Fibroblast of peridontal ligament (primary cell): ENCODE measurements around the gene TNRC18.
A peak's percentile ranks its signal among the peaks of the same experiment; 100 is the strongest.
"Not testable (repeated sequence)": the region's sequence is repeated elsewhere in the genome, so short reads cannot be mapped to it uniquely, and the experiment has no call there.

ENCODE experiments used
- DNase-seq: peaks from one replicate; pipeline ENCODE4 v3.0.0-alpha.2; 2010; ENCODE audit errors: extremely low read depth

Gene TNRC18

DNA sequence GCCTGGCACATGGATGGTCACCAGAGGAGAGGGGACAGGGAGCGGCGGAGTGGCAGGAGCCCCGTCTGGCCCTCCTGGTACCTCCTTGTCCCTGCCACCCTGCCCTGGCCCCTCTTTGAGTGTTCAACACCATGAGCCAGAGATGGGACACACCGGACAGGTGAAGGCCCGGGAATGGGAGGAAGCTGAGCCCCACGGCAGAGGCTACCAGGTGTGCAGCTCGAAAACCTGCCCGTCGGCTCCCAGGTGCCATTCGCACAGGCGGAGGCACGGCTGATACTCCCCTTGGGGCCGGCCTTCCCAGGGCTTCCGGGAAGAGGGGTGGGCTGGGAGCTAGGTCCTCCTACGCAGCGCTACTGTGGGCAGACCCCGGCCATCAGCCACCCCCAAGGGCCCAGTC is 44.1 kb downstream of the TNRC18 start:
- no peak for DNase-seq

DNA sequence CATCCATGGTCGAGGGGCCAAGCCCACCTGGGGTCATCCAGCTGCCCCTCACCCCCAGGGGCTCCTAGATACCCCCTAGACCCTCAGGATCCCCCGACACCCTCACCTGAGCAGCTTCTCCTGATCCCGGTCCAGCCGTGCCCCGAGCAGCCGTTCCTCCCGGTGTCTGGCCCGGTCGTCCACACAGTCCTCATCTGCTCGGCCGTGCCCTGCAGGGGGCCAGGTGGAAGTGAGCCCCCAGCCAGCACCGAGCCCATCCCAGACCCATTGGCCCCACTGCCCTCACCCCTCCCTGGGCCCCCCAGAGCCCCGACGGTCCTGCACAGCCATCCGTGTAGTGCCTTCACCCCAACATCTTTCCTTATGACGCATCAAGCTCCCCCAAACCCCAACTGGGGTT is 45.8 kb downstream of the TNRC18 start:
- no peak for DNase-seq

DNA sequence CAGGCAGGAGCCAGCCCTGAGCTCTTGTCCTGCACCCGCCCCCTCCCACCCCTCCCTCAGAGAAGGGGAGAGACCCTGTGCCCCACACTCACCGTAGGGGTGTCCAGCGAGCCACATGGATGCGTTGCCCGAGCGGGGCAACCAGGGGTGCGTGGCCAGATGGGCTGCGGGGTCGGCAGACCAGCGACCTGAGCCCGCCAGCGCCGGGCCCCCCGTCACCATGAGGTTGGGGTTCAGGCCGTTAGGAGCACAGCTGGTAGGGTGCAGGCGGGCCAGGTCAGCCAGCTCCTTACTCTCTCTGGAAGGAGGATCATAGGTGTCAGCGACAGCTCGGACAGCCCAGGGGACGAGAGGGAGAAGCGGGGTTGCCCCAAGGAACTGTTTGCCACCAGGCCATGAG is 46.4 kb downstream of the TNRC18 start:
- DNase-seq: no peak

DNA sequence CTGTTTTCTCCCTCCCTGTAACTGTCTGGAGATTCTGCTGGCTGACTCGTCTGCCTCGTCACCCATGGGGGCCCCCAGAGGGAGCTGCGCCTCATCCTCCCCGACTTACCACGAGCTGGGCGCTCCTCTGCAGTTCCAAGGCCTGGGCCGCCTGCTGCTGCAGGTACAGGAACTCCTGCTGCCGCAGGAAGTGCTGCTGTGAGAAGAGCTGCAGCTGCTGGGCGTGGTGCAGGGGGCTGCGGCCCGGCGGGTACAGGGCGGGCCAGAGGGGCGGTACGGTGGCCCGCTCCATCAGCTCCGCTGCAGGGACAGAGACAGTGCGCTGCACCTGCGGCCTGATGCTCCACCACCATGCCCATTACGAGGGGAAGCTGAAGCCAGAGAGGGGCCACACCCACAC is 47.7 kb downstream of the TNRC18 start:
- DNase-seq: no peak

DNA sequence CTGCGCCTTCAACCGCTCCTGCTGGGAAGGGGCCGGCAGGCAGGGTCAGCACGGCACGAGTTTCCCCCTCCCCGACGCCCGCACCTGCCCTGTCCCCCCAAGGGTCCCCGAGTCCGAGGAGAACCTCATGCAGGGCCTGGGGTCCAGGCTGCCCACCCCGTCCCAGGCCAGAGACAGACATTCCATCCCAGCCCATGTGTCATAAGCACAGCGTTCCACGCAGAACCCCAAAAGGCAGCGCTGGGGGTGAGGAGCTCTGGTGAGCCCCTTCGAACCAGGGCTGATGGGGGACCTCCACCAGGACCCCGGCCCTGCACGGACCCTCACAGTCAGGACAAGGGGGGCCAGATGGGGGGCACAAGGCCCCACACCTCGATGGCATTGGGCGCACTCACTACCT is 49.2 kb downstream of the TNRC18 start:
- no peak for DNase-seq

DNA sequence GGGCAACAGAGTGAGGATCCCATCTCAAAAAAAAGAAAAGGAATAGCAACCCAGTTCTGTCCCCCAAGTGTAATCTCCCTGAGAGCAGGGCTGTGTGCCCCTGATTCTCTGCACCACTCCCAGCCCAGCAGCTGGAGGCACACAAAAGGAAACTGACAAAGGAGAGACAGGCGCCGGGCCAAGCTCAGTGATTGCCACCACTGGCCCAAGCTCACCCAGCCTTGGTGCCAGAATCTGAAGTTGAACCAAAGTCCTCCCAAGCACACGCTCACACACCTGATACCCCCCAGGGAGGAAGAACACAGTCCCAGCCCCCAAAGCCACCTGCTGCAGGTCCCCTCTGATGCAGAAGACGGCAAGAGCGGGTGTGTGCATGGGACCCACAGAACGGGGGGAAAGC is 50.3 kb downstream of the TNRC18 start:
- DNase-seq: no peak

DNA sequence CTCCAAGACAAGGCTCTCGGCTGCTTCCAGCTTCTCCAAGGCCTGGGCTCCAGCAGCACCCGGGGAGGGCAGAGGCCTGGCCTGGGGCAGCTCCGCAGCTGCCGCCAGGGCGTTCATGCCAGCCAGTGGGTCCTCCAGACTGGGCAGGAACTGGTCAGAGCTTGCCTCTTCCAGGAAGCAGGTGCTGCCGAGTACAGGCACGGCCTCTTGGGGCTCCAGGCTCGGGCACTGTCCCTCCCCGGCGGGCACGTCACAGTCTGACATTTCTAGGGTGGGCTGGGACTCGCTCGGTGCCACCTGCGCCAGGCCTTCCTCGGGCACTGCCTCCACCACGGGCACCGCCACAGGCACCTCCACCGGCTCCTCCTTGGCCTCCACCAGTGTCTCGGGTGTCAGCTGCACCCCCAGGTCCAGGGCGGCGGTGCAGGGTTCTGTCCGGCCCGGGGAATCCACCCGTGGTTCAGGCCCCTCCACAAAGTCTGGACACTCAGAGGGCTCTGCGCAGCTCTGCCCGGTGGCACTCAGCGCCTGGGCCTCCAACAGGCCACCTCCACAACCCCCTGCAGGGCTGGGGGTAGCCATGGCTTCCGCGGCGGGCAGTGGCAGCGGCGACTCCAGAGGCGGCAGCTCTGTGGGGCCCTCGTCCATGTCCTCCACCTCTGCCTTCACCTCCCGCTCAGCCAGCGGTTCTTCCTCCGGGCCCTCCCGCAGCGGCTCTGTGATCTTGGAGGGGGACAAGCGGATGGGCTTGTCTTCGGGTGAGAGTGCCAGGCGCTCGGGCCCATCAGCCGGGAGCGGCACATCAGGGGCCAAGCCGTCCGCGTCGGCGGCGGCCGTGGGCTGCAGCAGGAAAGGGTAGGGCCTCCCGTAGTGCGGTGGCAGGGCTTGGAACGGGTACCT is 52.9 kb downstream of the TNRC18 start:
- no peak for DNase-seq

DNA sequence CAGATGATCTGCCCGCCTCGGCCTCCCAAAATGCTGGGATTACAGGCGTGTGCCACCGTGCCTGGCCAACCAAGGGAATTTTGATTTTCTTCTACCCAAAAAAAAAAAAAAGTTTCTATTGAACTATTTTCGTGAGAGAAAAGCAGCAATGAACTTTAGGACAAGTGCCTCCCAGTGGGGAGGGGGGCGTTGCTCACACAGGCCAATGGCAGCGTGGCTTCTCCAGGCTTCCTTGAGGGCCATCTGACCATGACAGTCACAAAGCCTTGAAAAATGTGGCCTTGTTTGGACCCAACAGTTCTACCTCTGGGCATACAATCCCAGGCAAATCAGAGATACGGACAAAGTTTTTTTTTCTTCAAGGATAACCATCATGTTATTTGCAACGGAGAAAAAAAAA is 56.0 kb downstream of the TNRC18 start:
- DNase-seq: no peak

DNA sequence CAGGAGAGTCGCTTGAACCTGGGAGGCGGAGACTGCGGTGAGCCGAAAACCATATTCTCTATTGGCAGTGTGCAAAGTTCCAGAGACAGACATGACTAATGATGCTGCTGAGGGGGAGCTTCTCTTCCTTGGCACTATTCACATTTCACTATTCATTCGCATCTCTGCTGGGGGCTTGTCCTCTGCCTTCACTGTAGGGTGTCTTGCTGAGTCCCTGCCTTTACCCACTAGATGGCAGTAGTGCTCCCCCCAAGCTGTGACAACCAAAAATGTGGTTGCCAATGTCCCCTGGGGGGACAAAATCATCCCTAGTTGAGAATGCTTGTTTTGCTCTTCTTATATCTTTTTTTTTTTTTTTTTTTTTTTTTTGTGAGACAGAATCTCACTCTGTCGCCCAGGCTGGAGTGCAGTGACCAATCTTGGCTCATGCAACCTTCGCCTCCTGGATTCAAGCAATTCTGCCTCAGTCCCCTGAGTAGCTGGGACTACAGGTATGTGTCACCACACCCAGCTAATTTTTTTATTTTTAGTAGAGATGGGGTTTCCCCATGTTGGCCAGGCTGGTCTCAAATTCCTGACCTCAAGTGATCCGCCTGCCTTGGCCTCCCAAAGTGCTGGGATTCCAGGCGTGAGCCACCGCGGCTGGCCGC is 57.5 kb downstream of the TNRC18 start:
- peak; percentile 82 for DNase-seq

DNA sequence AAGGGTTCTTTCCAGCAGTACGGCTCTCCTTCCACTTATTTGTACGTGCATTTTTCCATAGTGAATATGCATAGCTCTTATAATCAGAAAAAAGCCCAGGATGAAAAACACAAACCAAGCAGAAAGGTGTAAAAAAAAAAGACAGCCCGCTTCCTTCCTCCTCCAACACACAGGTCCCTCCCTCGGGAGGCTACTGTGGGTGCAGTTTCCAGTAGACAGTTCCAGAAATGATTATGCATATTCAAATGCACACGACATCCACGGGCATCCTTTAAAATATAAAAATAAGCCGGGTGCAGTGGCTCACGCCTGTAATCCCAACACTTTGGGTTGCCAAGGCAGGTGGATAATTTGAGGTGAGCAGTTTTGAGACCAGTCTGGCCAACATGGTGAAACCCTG is 59.9 kb downstream of the TNRC18 start:
- DNase-seq: no peak

DNA sequence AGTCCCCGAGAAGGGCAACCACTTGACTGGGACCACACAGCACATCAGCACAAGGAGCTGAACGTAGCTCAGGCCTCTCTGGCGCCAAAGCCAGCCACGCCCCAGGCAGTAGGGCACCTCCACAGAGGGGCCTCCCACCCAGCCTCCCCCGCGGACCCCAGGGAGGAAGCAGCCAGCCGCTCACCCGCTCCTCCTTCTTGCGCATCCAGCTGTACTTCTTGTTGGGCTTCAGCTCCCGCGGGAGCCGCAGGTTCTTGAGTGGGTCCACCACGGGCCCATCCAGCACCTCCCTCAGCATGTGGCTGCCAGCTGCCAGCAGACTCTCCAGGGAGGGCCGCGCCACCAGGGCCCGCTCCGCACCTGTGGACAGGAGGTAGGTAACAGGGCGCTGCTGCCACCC is 61.2 kb downstream of the TNRC18 start:
- DNase-seq: no peak

DNA sequence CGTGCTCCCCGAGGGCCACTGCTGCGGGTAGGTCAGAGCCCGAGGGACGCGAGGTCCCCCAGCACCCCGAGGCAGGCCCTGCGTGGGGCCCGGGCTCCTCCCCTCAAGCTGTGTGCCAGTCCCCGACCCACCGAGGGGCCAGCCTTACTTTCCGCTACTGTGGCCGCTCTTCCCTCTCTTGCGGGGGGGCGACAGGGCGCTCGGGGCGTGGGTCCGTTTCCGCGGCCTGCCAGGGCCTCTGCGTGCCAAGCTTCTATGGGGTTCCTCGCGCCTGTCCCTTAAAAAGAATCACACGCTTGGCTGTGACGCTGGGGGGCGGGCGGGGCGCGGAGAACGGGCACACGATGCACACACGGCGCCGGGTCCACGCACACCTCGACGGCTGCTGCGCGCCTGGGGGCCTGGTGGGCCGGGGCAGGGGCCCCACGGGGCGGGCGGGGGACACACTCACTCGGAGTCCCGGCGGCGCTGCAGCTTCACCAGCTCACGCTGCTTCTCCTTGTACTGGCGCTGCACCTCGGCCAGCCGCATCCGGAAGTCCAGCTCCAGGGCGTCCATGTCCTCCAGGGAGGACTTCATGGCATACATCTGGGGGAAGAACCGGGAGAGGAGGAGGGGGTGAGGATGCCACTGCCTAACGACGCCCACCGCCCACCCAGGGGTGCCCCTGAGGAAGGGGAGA is 62.0 kb downstream of the TNRC18 start:
- no peak for DNase-seq

DNA sequence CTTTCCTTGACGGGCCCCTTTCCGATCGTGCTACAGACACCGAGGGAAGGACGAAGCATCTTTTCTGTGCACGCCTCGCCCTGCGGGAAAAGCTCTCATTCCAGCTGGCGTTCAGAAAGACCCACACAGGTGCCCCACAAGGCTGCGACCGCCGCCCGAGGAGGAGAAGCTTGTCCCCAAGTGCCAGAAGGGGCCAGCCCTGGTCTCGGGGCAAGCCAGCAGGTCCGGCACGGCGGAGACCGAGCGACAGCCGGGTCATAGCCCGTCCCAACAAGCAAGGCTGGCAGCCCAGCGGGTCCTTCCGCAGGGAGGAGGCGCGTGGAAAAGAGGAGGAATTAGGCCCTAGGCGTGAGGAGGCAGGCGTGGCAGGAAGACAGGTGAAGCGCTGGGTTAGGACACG is 62.7 kb downstream of the TNRC18 start:
- DNase-seq: no peak

DNA sequence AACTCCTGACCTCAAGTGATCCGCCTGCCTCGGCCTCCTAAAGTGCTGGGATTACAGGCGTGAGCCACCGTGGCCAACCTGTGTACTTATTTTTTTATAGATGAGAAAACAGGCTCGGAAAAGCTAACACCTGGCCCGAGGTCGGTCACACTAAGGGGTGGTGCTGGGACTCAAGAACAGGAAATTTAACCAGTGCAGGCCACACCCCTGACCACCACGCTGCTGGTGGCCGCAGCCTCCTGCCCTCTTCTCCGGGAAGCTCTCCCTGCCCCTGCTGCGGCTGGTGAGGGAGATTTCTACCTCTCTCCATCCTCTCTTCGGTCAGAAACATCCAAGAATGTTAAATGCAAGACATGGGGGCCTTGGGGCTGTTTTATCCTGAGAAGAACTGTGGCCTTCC is 63.2 kb downstream of the TNRC18 start:
- no peak for DNase-seq

DNA sequence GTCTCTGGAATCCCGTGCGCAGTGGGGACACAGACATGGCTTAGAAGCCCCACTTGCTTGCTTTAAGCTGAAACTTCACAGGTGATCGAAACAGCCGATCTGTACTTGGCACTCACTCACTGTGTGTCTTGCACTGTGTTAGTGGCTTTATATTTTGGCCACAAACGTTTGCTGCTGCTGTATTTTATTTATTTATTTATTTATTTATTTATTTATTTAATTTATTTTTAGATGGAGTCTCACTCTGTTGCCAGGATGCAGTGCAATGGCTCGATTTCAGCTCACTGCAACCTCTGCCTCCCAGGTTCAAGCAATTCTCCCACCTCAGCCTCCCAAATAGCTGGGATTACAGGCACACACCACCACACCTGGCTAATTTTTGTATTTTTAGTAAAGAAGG is 63.6 kb downstream of the TNRC18 start:
- DNase-seq: not testable (repeated sequence)

DNA sequence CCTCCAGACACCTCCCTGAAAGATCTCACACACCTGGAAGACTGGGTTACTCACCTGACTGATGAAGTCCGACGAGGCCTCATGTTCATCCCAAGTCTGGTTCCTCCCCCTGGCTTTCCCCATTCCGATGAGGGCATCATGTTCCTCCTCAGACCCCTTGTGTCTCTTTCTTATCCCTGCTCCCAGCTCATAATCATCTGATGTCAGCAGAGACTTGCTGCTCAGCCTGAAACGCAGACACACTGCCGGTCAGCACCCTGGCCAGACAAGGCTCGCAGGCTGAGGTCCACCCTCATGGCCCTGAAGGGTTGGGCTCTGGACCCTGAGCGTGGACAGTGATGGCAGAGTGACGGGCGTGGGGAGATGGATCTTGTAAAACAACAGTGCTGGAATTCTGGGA is 64.3 kb downstream of the TNRC18 start:
- no peak for DNase-seq

DNA sequence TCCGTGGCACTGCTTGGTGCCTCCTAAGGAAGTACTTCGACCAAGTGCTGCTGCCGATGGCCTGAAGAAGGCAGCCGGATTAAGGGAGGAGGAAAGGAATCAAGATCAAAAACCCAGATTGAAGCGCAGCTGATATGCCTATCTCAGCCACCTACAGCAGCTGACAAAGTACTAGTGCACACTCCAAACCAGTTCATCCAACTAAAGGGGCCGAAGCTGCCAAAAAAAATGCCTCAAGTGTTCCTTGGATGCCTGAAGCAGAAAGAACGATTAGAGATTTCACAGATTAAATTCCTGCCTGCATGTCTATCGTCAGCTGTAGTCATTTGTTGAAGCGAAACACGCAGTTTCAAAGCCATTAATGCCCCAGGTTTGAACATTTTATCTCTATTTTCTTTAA is 65.7 kb downstream of the TNRC18 start:
- no peak for DNase-seq

DNA sequence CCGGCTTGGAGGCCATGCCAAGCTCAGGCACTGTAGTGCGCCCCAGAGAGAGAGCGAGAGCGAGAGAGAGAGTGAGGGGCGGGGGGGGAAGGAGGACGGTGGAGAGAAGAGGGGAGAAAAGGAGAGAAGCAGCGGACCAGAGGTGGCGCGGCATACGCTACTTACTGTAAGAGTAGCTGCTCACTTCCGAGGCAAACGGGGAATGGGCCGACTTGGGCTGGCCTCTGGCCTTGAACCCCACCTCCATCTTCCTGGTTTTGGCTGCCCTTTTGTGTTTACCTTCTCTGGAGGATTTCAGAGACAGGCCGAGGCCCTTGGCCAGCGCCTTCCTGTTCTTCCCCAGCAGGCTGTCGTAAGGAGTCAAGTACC is 66.9 kb downstream of the TNRC18 start:
- DNase-seq: no peak

DNA sequence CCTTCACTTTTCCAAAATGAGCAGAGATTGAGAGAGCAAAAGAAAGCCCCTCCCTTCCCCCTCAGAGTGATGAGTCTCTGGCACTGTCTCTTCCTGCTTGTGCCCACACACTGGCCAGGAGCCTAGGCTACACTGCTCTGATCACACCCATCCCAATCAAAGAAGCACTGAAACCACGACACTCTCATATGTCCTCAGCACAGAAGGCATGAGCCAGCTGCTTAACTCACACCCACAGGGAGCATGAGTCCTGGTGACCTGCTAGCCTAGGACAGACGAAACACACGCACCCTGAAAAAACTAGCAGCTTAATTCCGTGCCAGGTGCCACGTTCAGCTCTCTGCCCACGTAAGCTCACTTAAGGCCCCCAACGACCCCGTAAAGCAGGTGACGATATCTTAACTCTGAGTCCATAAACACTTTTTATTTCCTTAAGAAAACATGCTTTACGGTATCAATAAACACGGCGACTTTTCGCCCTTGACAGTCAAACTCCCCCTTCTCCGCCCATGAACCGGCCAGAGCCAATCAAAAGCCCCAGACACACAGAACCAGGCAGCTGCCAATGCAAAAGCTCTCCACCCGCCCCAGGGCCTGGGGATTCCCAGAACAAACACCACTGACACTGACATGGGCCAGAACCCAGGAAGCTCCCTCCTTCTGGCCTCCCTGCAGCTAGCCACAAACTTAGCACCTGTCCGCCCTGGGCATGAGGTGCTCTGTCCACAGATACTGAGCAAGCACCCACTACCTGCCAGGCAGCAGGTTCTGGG is 69.0 kb downstream of the TNRC18 start:
- peak; percentile 31 for DNase-seq

DNA sequence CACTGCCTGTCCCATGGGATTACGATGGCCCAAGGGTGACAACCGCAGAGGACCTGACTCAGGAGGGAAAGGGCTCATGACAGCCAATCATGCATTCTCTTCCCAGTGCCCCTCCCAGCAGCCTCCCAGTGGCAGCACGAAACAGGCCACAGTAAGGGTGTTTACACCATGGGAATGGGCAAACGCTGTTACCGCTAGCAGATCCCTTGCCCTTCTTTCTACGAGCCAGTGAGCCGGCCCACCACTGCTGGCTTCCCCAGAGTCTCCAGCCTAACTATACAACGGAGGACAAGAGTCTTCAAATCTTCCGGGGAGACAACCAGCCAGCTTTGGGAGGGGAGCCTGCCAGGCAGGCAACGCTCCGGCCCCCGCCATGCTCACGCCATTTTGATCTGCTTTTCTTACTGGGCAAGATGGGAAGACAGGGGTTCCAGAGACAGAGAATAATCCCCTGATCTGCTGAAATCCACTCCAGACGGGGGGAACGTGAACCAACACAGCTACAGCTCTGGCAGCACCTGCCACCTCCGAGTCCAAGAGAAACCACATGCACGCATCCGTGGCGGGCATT is 71.1 kb downstream of the TNRC18 start:
- DNase-seq: no peak

DNA sequence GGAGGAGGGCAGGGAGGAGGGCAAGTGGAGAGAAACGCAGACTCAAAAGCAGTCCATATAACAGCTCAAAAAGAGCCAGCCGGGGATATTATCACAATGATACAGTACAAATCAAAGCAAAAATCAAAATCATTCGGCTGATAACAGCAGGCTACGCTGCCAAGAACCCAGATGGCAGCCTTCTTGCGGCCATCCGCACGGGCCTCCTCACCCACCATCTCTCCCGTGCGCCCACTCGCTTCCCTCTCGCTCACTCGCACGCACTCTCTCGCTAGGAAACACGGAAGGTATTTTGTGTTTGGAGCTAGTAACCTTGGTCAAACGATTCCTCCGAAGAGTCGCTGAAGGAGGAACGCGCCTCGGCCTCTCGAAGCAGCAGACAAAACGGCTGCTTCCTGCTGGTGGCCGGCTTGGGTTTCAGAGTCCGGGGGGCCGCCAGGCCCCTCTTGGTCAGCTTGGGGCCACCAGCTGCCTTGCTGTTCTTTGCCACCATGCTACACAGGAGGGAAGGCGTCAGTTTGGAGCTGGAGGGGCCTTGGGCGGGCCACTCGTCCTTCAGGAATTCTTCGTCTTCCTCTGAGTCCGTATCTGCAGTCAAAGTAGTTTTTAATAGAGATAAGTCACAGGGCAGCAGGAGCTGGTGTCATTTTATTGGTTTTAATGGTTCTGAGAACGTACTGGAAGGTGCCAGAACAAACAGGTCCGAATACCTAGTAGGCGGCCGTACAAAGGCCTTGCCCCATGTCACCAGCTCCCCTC is 71.9 kb downstream of the TNRC18 start:
- DNase-seq: no peak
